Stimulated activated CD8-positive, alpha-beta memory T cell treated with anti-CD3 and anti-CD28 coated beads, Interleukin-4, amount 100 ng/mL, for 4 hours (primary cell): ENCODE measurements around the gene SYCP3.
"Not testable (repeated sequence)": the region's sequence is repeated elsewhere in the genome, so short reads cannot be mapped to it uniquely, and the experiment has no call there.

Source experiments
- DNase-seq, 2 donors: peaks; one replicate each; pipeline ENCODE4 v3.0.0-alpha.2; 2020; ENCODE audit warnings: low read depth in 2 of 2, low spot score in 1 of 2

The SYCP3 gene

DNA sequence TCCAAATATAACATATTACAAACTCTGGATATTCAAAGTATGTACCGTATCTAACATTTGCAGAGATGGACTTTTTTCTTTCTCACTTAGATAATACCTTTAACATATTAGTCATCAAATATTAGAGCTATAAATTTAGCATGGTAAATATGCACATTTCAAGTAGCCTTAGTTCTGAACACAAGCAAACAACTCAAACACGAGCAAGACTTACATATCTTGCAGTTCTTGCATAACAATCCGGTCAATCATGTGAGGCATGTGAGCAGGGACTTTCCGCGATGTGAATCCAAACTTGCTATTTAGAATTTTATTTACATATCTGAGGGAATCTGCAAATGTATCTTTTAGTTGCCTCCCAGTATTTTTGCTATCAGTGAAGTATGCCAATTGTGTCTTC is 22.1 kb upstream of the SYCP3 start:
- DNase-seq: no peak

- DNase-seq: no peak
Observed at GRCh38 chr12:101759396-101760047, 20.3 kb upstream of the SYCP3 start.

GRCh38 chr12:101750152-101750551 is 10.9 kb upstream of the SYCP3 start:
- DNase-seq: no peak

DNA sequence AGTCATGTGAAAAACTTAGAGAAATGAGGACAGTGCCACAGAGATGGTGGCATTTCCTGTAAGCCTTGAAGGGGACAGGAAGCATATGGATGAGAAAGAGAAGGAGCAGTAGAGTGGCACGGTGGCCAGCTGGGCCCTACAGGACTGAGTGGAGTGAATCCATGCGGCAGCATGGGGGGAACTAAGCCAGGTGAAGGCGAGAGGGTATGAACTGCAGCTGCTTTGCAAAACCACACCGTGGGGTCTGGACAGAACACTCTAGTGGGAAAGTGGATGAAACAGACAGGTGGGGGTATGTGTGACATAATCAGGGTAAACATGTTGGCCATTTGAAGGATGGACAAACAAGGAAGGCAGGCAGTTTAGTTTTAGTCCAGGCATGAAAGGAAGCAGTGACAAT is 10.4 kb upstream of the SYCP3 start:
- no peak for DNase-seq

DNA sequence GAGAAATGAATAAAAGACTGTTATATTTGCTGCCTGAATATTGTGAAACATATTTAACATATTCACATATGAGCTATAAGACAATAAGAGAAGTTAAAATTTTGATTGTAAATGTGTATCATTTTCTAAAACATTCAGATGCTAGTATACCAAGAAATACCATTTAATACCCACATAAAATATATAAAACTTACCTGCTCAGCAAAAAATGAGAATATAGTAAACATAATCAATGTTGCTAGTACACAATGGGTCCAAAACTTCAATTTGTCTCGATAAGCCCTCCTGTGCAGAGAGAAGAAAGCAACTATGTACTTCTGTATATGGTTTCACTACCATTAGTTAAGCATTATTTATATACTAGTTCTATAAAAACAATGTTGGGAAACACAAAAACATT is 9.6 kb upstream of the SYCP3 start:
- no peak for DNase-seq

- no peak for DNase-seq
Observed at GRCh38 chr12:101747697-101748096, 8.4 kb upstream of the SYCP3 start.

GRCh38 chr12:101746661-101747060 is 7.4 kb upstream of the SYCP3 start:
- DNase-seq: no peak

GRCh38 chr12:101746196-101746595 is 6.9 kb upstream of the SYCP3 start:
- no peak for DNase-seq

GRCh38 chr12:101745481-101745880 is 6.2 kb upstream of the SYCP3 start:
- DNase-seq: no peak

DNA sequence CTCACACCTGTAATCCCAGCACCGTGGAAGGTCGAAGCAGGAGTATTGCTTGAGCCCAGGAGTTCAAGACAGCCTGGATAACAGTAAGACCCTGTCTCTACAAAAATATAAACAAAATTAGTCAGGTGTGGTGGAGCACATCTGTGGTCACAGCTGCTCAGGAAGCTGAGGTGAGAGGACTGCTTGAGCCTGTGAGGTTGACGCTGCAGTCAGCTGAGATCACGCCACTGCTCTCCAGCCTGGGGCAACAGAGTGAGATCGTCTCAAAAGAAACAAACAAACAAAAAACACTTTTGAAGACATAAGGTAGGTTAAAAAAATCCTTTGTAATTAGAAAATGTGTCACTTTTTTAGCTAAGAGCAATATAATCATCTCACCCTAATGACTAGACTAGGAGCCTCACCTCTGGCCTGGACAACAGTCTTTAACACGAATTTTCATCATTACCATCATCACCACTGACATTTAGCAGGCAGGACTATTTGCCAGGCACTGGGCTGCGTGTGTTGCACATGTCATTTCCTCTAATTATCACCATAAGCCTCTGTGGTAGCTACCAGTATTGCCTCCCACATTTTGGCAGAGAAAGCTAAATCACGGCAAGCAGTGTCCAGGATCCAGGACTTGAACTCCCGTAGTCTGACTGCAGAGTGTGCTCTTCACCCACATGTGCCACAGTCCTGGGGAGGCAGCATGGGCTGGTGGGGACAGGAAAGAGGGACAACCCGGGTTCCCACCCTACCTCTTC is 4.6 kb upstream of the SYCP3 start:
- DNase-seq: no peak

- DNase-seq: no peak
Observed at GRCh38 chr12:101743242-101743641, 4.0 kb upstream of the SYCP3 start.

GRCh38 chr12:101740980-101741379 is 1.7 kb upstream of the SYCP3 start:
- no peak for DNase-seq

DNA sequence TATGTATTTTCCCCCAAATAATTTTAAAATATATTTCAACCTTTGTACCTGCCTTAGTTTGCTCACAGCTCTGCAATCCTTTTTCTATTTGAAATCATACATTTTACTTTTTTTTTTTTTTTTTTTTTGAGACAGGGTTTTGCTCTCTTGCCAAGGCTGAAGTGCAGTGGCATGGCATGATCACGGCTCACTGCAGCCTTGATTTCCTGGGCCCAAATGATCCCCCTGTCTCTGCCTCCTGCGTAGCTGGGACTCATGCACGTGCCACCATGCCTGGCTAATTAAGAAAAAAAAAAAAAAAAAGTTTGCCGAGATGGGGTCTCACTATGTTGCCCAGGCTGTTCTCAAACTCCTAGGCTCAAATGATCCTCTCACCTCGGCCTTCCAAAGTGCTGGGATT is 1.3 kb upstream of the SYCP3 start:
- DNase-seq: no peak

GRCh38 chr12:101737476-101737875 is 1.8 kb downstream of the SYCP3 start:
- DNase-seq: no peak

DNA sequence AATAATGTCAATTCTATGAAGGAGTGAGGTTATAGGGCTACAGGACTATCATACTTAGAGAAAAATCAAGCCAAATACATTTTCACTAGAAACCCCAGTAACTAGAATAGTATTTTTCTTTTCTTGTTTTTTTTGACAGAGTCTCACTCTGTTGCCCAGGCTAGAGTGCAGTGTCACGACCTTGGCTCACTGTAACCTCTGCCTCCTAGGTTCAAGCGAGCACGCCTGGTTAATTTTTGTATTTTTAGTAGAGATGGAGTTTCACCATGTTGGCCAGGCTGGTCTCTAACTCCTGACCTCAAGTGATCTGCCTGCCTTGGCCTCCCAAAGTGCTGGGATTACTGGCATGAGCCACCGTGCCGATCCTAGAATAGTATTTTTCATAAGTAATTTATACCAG is 4.8 kb downstream of the SYCP3 start:
- DNase-seq: not testable (repeated sequence)

DNA sequence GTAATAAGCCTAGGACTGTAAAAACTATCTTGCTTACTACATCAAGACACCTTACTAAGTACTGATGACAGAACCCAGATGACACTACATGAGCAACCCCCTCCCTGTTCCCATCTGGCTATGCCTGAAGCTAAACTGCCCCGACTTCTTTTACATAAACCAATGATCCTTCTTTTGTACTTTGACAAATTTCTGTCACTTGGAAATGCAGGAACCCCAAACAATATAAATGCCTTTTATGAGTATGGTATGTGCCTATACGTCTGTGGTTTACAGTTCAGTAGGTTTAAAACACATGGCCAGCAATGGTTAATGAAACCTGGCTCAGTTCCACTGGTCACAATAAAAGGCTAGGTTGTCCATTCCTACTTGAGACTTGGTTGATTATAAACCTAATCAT is 6.1 kb downstream of the SYCP3 start:
- no peak for DNase-seq

GRCh38 chr12:101732318-101732717 is 6.9 kb downstream of the SYCP3 start:
- no peak for DNase-seq

- no peak for DNase-seq
Observed at GRCh38 chr12:101729842-101730241, 9.4 kb downstream of the SYCP3 start.

DNA sequence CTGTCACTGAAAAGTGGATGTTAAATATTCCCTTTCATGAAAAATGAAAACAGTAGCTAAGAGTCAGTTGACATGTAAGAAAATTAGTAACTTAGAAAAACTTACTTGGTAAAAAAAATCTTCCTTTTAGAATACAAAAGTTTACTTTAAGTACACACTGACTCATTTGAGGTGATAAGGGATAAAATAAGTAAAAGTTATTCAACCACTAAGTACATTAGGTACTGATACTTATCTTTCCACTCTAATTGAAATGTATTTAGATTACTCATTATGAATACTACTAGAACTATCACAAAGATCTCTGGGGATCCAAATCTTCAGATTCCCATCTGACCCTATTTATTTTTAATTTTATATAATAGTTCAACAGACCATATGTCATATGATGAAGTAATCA is 12.2 kb downstream of the SYCP3 start:
- DNase-seq: no peak

- DNase-seq: no peak
Observed at GRCh38 chr12:101722392-101722791, 16.9 kb downstream of the SYCP3 start.

DNA sequence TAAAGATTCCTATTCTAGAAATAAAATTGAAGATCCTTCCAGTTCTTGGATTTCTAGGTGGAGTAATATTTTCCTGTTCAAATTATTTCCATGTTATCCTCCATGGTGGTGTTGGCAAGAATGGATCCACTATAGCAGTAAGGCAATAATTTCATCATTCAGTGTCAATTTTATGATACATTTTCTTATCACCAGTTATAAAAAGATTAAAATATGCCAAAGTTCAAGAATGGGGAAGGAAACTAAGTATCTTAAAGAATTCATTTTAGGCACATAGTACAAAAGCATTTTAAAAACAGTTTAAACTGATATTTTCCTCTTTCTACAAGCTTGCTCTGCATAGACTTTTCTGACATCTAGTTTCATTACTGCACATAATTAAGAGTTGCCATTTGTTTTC is 19.1 kb downstream of the SYCP3 start:
- DNase-seq: no peak

- no peak for DNase-seq
Observed at GRCh38 chr12:101719566-101719965, 19.7 kb downstream of the SYCP3 start.

GRCh38 chr12:101714877-101715444 is 24.3 kb downstream of the SYCP3 start:
- DNase-seq: no peak
